GM12872 (cell line): Measurements from ENCODE around the gene ZCCHC2.

ENCODE experiments used
- CTCF ChIP-seq: IDR thresholded peaks from 3 replicates; pipeline ENCODE4 v1.5.1; 2011; ENCODE audit warnings: low read depth, mild to moderate bottlenecking, low read length, moderate library complexity; ENCODE audit not compliant: insufficient read depth

Gene ZCCHC2

GRCh38 chr18:62612289-62612645 is 89.4 kb downstream of the ZCCHC2 start:
- no peak for TF ChIP-seq CTCF

- TF ChIP-seq CTCF: no peak
Observed at GRCh38 chr18:62612776-62613175, 90.0 kb downstream of the ZCCHC2 start.

- TF ChIP-seq CTCF: no peak
Observed at GRCh38 chr18:62614494-62614893, 91.7 kb downstream of the ZCCHC2 start.

GRCh38 chr18:62616331-62616805 is 93.5 kb downstream of the ZCCHC2 start:
- TF ChIP-seq CTCF: no peak

GRCh38 chr18:62617793-62618591 is 95.2 kb downstream of the ZCCHC2 start:
- no peak for TF ChIP-seq CTCF

GRCh38 chr18:62618735-62619134 is 95.9 kb downstream of the ZCCHC2 start:
- no peak for TF ChIP-seq CTCF

- no peak for TF ChIP-seq CTCF
Observed at GRCh38 chr18:62621546-62621945, 98.7 kb downstream of the ZCCHC2 start.
